Liver (tissue), 3 donors: ENCODE results near the gene EIF4G3.

Experiments
- ATF3 ChIP-seq: IDR thresholded peaks from 2 replicates; pipeline ENCODE4 v1.6.1; 2016; ENCODE audit warnings: antibody characterized with exemption
- CTCF ChIP-seq: fragments of 150-350 bp; IDR thresholded peaks from 2 replicates; pipeline ENCODE4 v1.5.1; 2017; ENCODE audit warnings: improper control_type of control experiment, low read depth, low read length; ENCODE audit not compliant: missing input control
- FOXA1 ChIP-seq: IDR thresholded peaks from 2 replicates; pipeline ENCODE4 v1.6.1; 2016; ENCODE audit warnings: antibody characterized with exemption
- GABPA ChIP-seq, 2 donors: IDR thresholded peaks in 1 of 2; conservative IDR thresholded peaks in 1 of 2; 2 replicates each; pipeline ENCODE4 v1.6.1; 2016; ENCODE audit warnings: antibody characterized with exemption in 2 of 2, mild to moderate bottlenecking in 1 of 2, moderate library complexity in 1 of 2
- MAX ChIP-seq: IDR thresholded peaks from 2 replicates; pipeline ENCODE4 v1.6.1; 2016; ENCODE audit warnings: antibody characterized with exemption
- NR2F2 ChIP-seq: IDR thresholded peaks from 2 replicates; pipeline ENCODE4 v1.6.1; 2016; ENCODE audit warnings: antibody characterized with exemption
- REST ChIP-seq: IDR thresholded peaks from 2 replicates; pipeline ENCODE4 v1.6.1; 2016; ENCODE audit warnings: antibody characterized with exemption, mild to moderate bottlenecking
- RXRA ChIP-seq, 2 donors: IDR thresholded peaks; 2 replicates each; pipeline ENCODE4 v1.6.1; 2017 to 2018; ENCODE audit warnings: antibody characterized with exemption in 2 of 2, mild to moderate bottlenecking in 1 of 2
- SP1 ChIP-seq: IDR thresholded peaks from 2 replicates; pipeline ENCODE4 v1.6.1; 2018; ENCODE audit warnings: antibody characterized with exemption, mild to moderate bottlenecking
- ZBTB33 ChIP-seq: IDR thresholded peaks from 2 replicates; pipeline ENCODE4 v1.6.1; 2016; ENCODE audit warnings: antibody characterized with exemption
- donor health status: healthy.
- donor health status: healthy.

- TF ChIP-seq CTCF = no peak
- no peak for TF ChIP-seq ATF3
- TF ChIP-seq GABPA (IDR thresholded peaks at IDR 0.05 in 1 of 2, conservative IDR thresholded peaks at IDR 0.05 in 1 of 2) = no peak
- TF ChIP-seq FOXA1 = no peak
- TF ChIP-seq REST = no peak
- no peak for TF ChIP-seq MAX
- no peak for TF ChIP-seq ZBTB33
- TF ChIP-seq SP1 = no peak
- no peak for TF ChIP-seq RXRA (IDR thresholded peaks at IDR 0.05)
- TF ChIP-seq NR2F2 = no peak
Measured at GRCh38 chr1:21034725-21035628, 141.7 kb downstream of the EIF4G3 start.
